ENCODE results near the gene ANLN. TPM values are rescaled to one million over a fixed set of nuclear protein-coding genes. Genes with fewer than 3 reads are reported as not detected.
"Not testable (repeated sequence)": the region's sequence is repeated elsewhere in the genome, so short reads cannot be mapped to it uniquely, and the experiment has no call there.

Gene ANLN
- total and polyA plus RNA-seq, 2 donors (not counting 3 experiments of a cell fraction or from before 2014, with no cell fraction given) = 28.5 to 119 TPM

DNA sequence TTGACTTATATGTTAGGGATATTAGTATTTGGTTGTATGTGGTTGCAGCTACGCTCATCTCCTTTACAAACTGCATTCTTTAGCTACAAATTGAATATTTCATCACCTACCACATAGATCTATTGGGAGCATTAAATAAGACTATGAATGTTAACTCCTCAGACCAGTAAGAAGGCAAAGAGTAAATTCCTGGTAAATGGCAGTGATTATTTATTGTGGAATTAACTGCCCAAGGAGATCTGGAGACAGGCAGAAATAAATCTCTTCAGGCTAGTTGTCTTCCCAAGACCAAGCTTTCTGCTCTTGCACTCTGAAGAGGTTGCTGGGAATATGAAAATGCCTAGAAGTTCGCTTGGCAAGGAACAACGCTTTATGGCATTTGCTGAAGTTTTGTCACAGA is 74.6 kb downstream of the ANLN start:
- no peak for DNase-seq (ENCODE audit: low read depth, low spot score)
- H3K9me1 ChIP-seq (replicated peaks; ENCODE audit: control insufficient read depth, extremely low read depth, insufficient read depth, low read length) = no peaks in the 10 kb centered on the region
- H3K36me3 ChIP-seq (ENCODE audit: control insufficient read depth in 2 of 2, extremely low read depth in 1 of 2, insufficient read depth in 2 of 2, low read length in 2 of 2) = no peaks in the 10 kb centered on the region
- no peaks in the 10 kb centered on the region for H3K9me3 ChIP-seq (replicated peaks; ENCODE audit: control insufficient read depth, insufficient read depth, low read length)
- no peak overlapping the region for H3K27ac ChIP-seq (ENCODE audit: insufficient read depth, low read depth, low read length)
- FAIRE-seq = no peak
- no peaks in the 10 kb centered on the region for H3K4me1 ChIP-seq (ENCODE audit: control insufficient read depth, extremely low read depth, insufficient read depth, low read length)
- H4K20me1 ChIP-seq (replicated peaks; ENCODE audit: control insufficient read depth, extremely low read depth, insufficient read depth, low read length) = no peaks in the 10 kb centered on the region
- POLR2A ChIA-PET = no interaction called here
- TF ChIP-seq FOS (IDR thresholded peaks at IDR 0.05; ENCODE audit: borderline replicate concordance, insufficient read depth, low read length) = no peak
- TF ChIP-seq CTCF (IDR thresholded peaks at IDR 0.05; ENCODE audit: extremely low read depth in 1 of 2, insufficient read depth in 1 of 2, low read depth in 1 of 2, low read length in 2 of 2) = no peak
- TF ChIP-seq JUN (IDR thresholded peaks at IDR 0.05; ENCODE audit: borderline replicate concordance, insufficient read depth, insufficient read length, low read depth) = no peak
- no peak for TF ChIP-seq POLR2A (IDR thresholded peaks at IDR 0.05; ENCODE audit: low read depth, low read length)
- TF ChIP-seq EZH2 (IDR thresholded peaks at IDR 0.05; ENCODE audit: borderline replicate concordance, low read depth, low read length, severe bottlenecking) = no peak
- TF ChIP-seq MAX (IDR thresholded peaks at IDR 0.05; ENCODE audit: insufficient read depth, insufficient read length) = no peak
- TF ChIP-seq POLR2AphosphoS5 (IDR thresholded peaks at IDR 0.05; ENCODE audit: insufficient read depth, low read depth, low read length) = no peak
- TF ChIP-seq MYC (IDR thresholded peaks at IDR 0.05; ENCODE audit: low read depth, low read length) = no peak
- no peak for TF ChIP-seq GATA2 (IDR thresholded peaks at IDR 0.05; ENCODE audit: insufficient read depth, insufficient read length, low read depth, low read length)
- no peak overlapping the region for H2AFZ ChIP-seq (ENCODE audit: low read depth, low read length)
- H3K4me3 ChIP-seq (replicated peaks in 1 of 3; ENCODE audit: insufficient read depth in 1 of 3, low read depth in 1 of 3, low read length in 3 of 3) = no peak overlapping the region
- no TSS peak for BruUV-seq (replicated peaks)
- CTCF ChIA-PET = interaction anchor here (1.4 to 1.6 kb wide), 2 partner anchors 9 to 206 kb away, joined by 3 to 6 read pairs; no protein-coding TSS in a partner anchor
- dilution Hi-C loops (cut with MboI; ENCODE audit: extremely low pct_ligation_motif_present, low sequenced_read_pairs) (no loop called here), intact Hi-C loops (cut with micrococcal nuclease) (no loop called here)
- no peak overlapping the region for H3K4me2 ChIP-seq (ENCODE audit: insufficient read depth, low read length)
- peaks cover 5 to 8% of the 10 kb centered on the region in 2 experiments for H3K27me3 ChIP-seq (ENCODE audit: control insufficient read depth in 2 of 2, insufficient read depth in 2 of 2, low read length in 2 of 2)
- H3K79me2 ChIP-seq (ENCODE audit: control insufficient read depth, insufficient read depth, low read length) = no peaks in the 10 kb centered on the region
- H3K9ac ChIP-seq (replicated peaks; ENCODE audit: extremely low read depth, insufficient read depth, low read length) = no peak overlapping the region

DNA sequence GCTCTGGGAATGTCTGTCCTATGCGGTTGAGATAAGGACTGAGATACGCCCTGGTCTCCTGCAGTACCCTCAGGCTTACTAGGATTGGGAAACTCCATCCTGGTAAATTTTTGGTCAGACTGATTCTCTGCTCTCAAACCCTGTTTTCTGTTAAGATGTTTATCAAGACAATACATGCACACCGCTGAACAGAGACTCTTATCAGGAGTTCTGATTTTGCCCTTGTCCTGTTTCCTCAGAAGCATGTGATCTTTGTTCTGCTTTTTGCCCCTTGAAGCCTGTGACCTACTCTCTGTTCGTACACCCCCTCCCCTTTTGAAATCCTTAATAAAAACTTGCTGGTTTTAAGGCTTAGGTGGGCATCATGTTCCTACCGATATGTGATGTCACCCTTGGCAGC is 76.3 kb downstream of the ANLN start:
- CTCF ChIA-PET; POLR2A ChIA-PET; H3K4me2 ChIP-seq (ENCODE audit: insufficient read depth, low read length); dilution Hi-C loops (cut with MboI; ENCODE audit: extremely low pct_ligation_motif_present, low sequenced_read_pairs); H3K36me3 ChIP-seq (ENCODE audit: control insufficient read depth in 2 of 2, extremely low read depth in 1 of 2, insufficient read depth in 2 of 2, low read length in 2 of 2); intact Hi-C loops (cut with micrococcal nuclease); H3K79me2 ChIP-seq (ENCODE audit: control insufficient read depth, insufficient read depth, low read length); H2AFZ ChIP-seq (ENCODE audit: low read depth, low read length); H3K9me3 ChIP-seq (replicated peaks; ENCODE audit: control insufficient read depth, insufficient read depth, low read length); BruUV-seq (replicated peaks); H3K4me3 ChIP-seq (replicated peaks in 1 of 3; ENCODE audit: insufficient read depth in 1 of 3, low read depth in 1 of 3, low read length in 3 of 3); H3K27me3 ChIP-seq (ENCODE audit: control insufficient read depth in 2 of 2, insufficient read depth in 2 of 2, low read length in 2 of 2); FAIRE-seq; H3K9me1 ChIP-seq (replicated peaks; ENCODE audit: control insufficient read depth, extremely low read depth, insufficient read depth, low read length); H3K9ac ChIP-seq (replicated peaks; ENCODE audit: extremely low read depth, insufficient read depth, low read length); H4K20me1 ChIP-seq (replicated peaks; ENCODE audit: control insufficient read depth, extremely low read depth, insufficient read depth, low read length); DNase-seq (ENCODE audit: low read depth, low spot score); H3K27ac ChIP-seq (ENCODE audit: insufficient read depth, low read depth, low read length); H3K4me1 ChIP-seq (ENCODE audit: control insufficient read depth, extremely low read depth, insufficient read depth, low read length): not testable (repeated sequence)

All from endothelial cell of umbilical vein (primary cell).